ENCODE data around the gene SPEG. TPM values are rescaled to one million over a fixed set of nuclear protein-coding genes. Genes with fewer than 3 reads are reported as not detected.
A peak's percentile ranks its signal among the peaks of the same experiment; 100 is the strongest.

Gene SPEG
- total RNA-seq, 2 donors from 2014 or later = 0.86 TPM; not detected in 1

DNA sequence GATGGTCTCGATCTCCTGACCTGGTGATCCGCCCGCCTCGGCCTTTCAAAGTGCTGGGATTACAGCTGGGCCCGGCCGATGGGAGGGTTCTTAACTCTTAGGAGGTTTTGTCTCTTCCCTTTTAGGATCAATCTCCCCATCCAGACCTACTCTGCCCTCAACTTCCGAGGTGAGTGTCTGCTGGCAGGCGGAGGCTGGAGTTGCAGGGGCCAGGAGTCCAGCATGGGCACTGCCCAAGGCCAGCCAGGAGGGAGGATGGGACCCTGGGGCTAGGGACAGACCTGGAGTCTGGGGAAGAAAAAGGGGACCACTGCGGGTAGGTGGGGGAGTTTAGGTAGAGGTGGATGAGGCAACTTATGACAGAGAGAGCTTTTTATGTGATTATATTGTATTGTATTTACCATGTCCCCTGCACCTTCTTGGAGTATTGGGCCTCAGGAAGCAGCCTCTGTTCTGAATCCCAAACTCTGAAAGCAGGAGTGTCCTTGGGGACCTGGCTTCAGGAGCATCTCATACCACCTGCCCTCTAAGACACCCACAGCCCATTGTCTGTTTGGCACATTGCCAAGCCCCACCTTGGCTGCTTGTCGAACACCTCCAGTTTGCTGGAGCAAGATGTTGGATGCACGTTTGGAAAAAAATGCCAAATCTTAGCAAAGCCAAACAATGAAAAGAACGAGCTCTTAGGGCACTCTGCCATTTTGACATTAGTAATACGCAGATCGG lies 10.8 kb upstream of the SPEG start:
- H3K27me3 Mint-ChIP-seq = peaks cover 14 to 19% of the 10 kb centered on the region in 2 donors

DNA sequence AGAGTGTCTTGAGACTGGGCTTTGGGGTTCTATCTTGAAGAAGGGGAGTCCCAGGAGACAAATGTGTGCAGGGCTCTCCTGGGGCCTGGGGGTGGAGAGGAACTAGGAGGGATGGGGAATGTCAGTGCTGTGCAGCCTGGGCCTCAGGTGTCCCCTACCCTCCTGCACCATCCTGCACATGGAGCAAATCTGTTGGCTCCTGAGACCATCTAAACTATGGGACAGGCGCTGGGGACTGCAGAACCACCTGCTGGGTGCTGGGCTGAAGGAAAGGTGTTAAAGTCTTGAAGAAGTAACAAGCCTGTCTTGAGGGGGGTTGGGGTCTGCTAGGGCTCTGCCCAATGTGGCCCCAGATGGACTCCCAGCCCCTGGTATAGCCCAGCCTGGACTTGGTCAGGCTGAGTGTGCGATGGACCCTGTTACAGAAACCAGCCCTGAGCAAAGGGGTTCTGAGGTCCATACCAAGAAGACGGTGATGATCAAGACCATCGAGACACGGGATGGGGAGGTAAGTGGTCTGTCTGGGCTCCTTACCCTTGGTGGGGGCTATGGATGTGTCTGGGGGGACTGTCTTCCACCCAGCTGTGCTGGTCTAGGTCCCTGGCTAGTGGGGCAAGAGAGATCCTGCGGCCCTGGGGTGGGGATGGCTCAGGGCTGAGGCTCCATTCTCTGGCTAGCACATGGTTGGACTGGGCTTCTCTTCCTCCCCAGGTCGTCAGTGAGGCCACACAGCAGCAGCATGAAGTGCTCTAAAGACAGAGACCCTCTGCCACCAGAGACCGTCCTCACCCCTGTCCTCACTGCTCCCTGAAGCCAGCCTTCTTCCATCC lies 9.2 kb upstream of the SPEG start:
- peak; percentile 44 for DNase-seq (ENCODE audit: low spot score)
- ATAC-seq = peak in 1 of 2 donors; percentile 30
- Mint-ChIP-seq H3K27me3 (peaks cover 5 to 6% of the 10 kb centered on the region in 2 donors), H3K4me1 (ENCODE audit: low read depth in 2 of 2) (no peaks in the 10 kb centered on the region), H3K4me3 (no peak overlapping the region), H3K36me3 (no peaks in the 10 kb centered on the region), H3K9me3 (no peaks in the 10 kb centered on the region), H3K27ac (no peak overlapping the region)

More for the DNA sequence above, 10.8 kb upstream of the SPEG start:
- DNase-seq (ENCODE audit: low spot score) = peak; percentile 22
- H3K4me1 Mint-ChIP-seq (ENCODE audit: low read depth in 2 of 2) = peaks cover 0 to 2% of the 10 kb centered on the region in 2 donors
- H3K4me3 Mint-ChIP-seq = no peak overlapping the region
- H3K36me3 Mint-ChIP-seq = no peaks in the 10 kb centered on the region
- H3K9me3 Mint-ChIP-seq = no peaks in the 10 kb centered on the region
- no peak for ATAC-seq
- H3K27ac Mint-ChIP-seq = no peak overlapping the region

DNA sequence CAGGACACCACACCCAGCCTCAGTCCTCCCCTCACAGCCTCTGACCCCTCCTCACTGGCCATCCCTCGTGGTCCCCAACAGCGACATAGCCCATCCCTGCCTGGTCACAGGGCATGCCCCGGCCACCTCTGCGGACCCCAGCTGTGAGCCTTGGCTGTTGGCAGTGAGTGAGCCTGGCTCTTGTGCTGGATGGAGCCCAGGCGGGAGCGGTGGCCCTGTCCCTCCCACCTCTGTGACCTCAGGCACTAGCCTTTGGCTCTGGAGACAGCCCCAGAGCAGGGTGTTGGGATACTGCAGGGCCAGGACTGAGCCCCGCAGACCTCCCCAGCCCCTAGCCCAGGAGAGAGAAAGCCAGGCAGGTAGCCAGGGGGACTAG lies 8.6 kb upstream of the SPEG start:
- Mint-ChIP-seq H3K4me3 (no peak overlapping the region), H3K27me3 (peaks cover 5 to 6% of the 10 kb centered on the region in 2 donors), H3K27ac (no peak overlapping the region), H3K9me3 (no peaks in the 10 kb centered on the region), H3K36me3 (no peaks in the 10 kb centered on the region), H3K4me1 (ENCODE audit: low read depth in 2 of 2) (no peaks in the 10 kb centered on the region)
- peak in 1 of 2 donors; percentile 34 for ATAC-seq
- DNase-seq (ENCODE audit: low spot score) = no peak

DNA sequence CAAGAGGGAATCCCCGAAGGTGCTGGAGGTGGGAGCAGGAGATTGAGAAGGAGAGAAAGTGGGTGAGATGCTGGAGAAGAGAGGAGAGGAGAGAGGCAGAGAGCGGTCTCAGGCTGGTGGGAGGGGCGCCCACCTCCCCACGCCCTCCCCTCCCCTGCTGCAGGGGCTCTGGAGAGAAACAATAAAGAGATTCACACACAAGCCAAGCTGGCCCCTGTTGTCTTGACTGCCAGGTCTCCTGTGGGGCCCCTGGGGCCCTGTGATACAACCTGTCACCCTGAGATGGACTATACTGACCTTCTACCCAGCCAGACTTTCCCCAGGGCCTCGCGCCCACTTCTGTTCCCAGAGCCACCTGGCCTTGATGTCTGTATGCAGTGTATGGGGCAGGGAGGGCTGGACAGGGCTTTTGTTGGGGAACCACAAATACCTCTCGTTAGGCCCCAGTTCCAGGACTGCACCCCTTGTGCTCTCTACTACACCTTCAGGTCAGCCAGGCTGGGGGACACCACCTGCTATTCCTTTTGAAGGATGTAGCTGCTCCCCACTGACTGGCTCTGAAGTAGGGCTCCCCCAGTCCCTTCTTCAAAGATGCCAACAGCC lies 8.0 kb upstream of the SPEG start:
- Mint-ChIP-seq H3K4me1 (ENCODE audit: low read depth in 2 of 2) (no peaks in the 10 kb centered on the region), H3K9me3 (no peaks in the 10 kb centered on the region), H3K27me3 (peaks cover 5 to 12% of the 10 kb centered on the region in 2 donors), H3K27ac (no peak overlapping the region), H3K36me3 (no peaks in the 10 kb centered on the region), H3K4me3 (no peak overlapping the region)
- ATAC-seq (no peak), DNase-seq (ENCODE audit: low spot score) (no peak)

DNA sequence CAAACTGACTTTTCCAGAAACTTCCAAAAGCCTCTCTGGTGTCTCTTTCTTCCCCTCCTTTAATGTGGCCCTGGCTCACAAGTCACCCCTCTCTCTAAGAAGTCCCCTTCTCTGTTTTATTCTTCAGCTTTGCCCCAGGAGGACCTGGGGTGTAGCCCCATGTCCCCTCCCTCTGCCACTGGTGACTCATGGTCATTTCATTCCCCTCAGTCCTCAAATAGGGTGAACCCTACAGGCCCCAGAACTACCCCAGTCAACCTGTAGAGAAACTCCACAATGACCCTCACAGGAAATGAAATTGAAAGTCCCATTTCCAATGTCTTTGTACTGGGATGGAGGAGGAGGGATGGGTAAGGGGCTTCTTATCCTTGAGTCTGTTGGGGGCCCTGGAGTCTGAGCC lies 6.2 kb upstream of the SPEG start:
- H3K27me3 Mint-ChIP-seq = peaks cover 14 to 20% of the 10 kb centered on the region in 2 donors
- H3K4me1 Mint-ChIP-seq (ENCODE audit: low read depth in 2 of 2) = no peaks in the 10 kb centered on the region
- no peaks in the 10 kb centered on the region for H3K36me3 Mint-ChIP-seq
- H3K4me3 Mint-ChIP-seq = no peak overlapping the region
- no peak overlapping the region for H3K27ac Mint-ChIP-seq
- H3K9me3 Mint-ChIP-seq = no peaks in the 10 kb centered on the region
- no peak for ATAC-seq
- peak; percentile 6 for DNase-seq (ENCODE audit: low spot score)

DNA sequence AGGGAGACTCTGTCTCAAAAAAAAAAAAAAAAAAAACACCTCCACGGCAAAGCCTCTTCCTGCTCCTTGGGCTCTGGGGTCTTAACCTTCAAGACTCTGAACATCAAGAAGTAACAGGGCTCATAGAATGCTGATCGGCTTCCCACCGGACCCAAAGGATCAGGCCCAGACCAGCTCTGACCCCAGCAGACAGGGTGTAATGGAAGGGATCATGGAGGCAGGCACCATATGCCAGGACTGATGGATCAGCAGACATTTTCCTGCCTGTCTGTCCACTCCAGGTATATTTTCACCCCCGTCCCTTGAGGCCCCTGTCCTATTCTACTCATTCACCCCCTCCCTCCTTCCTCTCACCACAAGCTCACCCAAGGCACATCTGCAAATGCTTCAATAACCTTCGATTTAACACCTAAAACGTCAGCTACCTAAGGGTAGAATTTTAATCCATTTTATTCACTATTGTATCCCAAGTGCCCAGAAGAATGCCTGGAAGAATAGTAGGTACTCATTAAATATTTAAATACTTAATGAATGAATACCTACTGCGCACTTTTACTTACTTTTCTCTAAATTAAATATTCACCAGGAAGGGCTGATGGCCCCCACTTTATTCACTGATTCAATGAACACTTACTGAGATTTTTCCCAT lies 4.6 kb upstream of the SPEG start:
- Mint-ChIP-seq H3K27me3 (peaks cover 20 to 22% of the 10 kb centered on the region in 2 donors), H3K27ac (no peak overlapping the region), H3K9me3 (no peaks in the 10 kb centered on the region), H3K4me3 (no peak overlapping the region), H3K4me1 (ENCODE audit: low read depth in 2 of 2) (no peaks in the 10 kb centered on the region), H3K36me3 (no peaks in the 10 kb centered on the region)
- DNase-seq (ENCODE audit: low spot score) (peak; percentile 6), ATAC-seq (no peak)

DNA sequence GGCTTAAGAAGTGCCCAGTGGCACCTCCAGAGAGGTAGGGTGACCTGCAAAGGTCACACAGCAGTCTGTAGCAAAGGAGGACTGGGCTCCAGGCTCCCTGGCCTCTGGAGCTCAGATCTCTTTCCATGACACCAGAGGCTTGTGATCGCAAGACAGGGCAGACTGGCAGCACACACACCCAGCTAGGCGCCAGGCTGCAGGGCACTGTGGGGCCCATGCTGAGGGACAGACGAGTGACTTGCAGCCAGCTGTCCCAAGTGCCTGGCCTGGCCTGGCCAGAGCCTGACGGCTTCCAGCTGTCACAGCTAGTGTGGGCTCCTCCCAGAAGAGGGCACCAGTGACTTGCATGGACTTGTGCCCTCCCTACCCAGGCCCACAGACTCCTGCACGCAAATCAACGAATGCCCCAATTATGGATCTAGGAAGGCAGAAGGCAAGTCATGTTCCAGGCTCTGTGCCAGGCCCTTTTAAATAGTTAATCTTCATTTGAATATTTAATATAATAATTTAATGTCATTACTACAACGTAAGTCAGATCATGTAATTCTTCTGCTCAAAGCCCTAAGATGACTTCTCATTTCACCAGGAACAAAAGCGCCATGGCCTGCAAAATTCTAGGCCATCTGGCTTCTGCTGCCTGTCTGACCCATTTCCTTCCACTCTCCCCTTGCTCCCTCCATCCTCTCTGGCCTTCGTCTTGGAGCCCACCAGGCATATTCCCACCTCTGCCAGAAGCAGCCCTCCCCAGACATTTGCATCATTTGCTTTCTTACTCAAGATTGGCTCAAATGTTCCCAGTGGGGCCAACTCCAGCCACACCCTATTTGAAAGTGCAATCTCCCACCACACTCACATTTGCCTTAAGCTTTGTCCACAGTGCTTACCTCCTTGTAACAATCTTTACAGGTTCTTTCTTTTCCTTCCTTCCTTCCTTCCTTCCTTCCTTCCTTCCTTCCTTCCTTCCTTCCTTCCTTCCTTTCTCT lies 3.7 kb upstream of the SPEG start:
- no peak overlapping the region for H3K27ac Mint-ChIP-seq
- H3K36me3 Mint-ChIP-seq = no peaks in the 10 kb centered on the region
- H3K27me3 Mint-ChIP-seq = peaks cover 22 to 26% of the 10 kb centered on the region in 2 donors
- H3K4me3 Mint-ChIP-seq = no peak overlapping the region
- peak; percentile 42 for DNase-seq (ENCODE audit: low spot score)
- peak in 1 of 2 donors; percentile 47 for ATAC-seq
- H3K9me3 Mint-ChIP-seq = no peaks in the 10 kb centered on the region
- H3K4me1 Mint-ChIP-seq (ENCODE audit: low read depth in 2 of 2) = no peaks in the 10 kb centered on the region

DNA sequence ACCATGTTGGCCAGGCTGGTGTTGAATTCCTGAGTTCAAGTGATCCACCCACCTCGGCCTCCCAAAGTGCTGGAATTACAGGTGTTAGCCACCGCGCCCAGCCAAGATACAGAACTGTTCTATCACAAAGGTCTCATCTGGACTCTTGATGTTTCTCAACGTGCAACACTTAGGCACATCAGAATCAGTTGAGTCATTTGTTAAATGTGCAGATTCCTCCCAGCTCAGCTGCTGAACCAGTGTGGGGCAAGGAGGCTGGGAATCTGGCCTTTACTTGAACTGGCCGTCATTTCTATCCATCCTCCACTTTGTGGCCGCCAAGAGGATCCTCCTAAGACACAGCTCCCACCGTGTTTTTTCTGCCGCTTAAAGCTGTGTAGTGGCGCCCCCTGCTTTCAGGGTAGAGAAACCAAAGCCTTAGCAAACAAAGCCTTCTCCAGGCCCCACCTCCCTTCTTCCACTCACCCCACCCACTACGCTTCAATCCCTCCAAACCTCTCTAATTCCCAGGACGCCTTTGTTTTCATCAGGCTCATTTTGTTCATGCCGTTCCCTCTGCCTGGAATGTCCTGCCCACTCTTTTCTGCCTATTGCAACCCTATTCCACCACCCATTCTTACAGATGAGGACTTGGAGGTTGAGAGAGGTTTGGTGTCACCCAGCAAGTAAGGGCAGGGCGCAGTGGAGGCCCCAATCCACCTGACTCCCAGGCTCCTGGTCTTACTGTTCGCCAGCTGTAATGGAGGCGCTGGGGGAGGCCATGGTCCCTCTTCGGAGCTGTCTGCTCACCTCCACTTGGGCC lies 776 bp upstream of the SPEG start:
- H3K4me3 Mint-ChIP-seq = no peak overlapping the region
- DNase-seq (ENCODE audit: low spot score) (no peak), ATAC-seq (no peak)
- no peaks in the 10 kb centered on the region for H3K4me1 Mint-ChIP-seq (ENCODE audit: low read depth in 2 of 2)
- H3K36me3 Mint-ChIP-seq = no peaks in the 10 kb centered on the region
- H3K9me3 Mint-ChIP-seq = no peaks in the 10 kb centered on the region
- H3K27me3 Mint-ChIP-seq = peaks cover 22 to 25% of the 10 kb centered on the region in 2 donors
- H3K27ac Mint-ChIP-seq = no peak overlapping the region

DNA sequence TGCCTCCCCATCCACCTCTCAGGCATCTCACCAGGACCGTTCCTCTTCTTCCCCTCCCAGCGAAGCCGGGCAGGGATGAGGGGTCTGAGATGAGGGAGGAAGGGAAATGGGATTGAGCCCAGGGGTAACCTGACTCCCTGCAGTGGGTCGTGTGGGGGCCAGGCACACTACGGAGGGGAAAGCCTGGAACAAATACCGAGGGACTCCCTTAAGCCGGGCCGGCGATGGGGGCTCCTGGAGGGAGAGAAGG lies 250 bp upstream of the SPEG start:
- Mint-ChIP-seq H3K27ac (no peak overlapping the region), H3K27me3 (peaks cover 22 to 25% of the 10 kb centered on the region in 2 donors), H3K36me3 (no peaks in the 10 kb centered on the region), H3K9me3 (no peaks in the 10 kb centered on the region), H3K4me1 (ENCODE audit: low read depth in 2 of 2) (no peaks in the 10 kb centered on the region), H3K4me3 (no peak overlapping the region)
- ATAC-seq (no peak), DNase-seq (ENCODE audit: low spot score) (no peak)

DNA sequence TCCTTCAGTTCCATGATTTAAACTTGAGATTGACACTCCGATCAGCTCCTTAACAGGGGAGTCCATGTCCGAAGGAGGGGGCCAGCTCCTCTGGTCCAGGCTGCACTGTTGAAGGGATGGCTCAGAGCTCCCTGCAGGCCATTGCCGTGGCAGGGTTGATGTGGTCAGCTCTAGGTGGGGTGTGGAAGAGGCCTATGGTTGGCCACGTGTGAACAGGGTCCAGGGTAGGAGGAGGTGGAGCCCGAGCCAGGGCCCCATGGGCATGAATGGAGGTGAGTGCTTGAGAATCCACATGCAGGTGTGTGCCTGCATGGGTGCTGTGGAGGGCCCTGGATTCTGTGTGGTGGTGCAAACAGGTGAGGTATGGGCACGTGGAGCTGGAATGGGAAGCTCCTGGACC lies 1.1 kb downstream of the SPEG start:
- H3K27me3 Mint-ChIP-seq = peaks cover 24 to 30% of the 10 kb centered on the region in 2 donors
- H3K36me3 Mint-ChIP-seq = no peaks in the 10 kb centered on the region
- no peak overlapping the region for H3K27ac Mint-ChIP-seq
- H3K4me1 Mint-ChIP-seq (ENCODE audit: low read depth in 2 of 2) = peaks cover under 1 to 2% of the 10 kb centered on the region in 2 donors
- ATAC-seq = no peak
- no peak for DNase-seq (ENCODE audit: low spot score)
- H3K9me3 Mint-ChIP-seq = no peaks in the 10 kb centered on the region
- no peak overlapping the region for H3K4me3 Mint-ChIP-seq

DNA sequence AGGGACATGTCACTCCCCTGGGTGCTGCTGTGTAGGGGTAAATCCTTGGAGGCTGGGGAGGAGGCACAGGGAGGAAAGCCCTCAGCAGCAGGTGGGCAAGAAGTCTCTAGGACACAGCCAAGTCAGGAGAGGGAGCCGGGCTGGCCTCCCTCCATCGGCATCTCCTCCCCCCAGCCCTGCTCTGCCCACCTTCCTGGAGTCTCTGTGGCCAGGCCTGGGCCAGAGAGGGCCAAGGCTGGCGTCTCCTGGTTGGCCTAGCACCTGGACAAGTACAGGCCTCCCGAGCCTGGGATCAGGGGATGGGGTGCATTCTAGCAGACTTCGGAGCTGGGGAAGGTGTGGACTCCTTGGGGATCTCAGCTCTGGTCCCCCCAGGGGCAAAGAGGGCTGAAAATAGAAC lies 1.8 kb downstream of the SPEG start:
- Mint-ChIP-seq H3K36me3 (no peaks in the 10 kb centered on the region), H3K27ac (no peak overlapping the region), H3K4me1 (ENCODE audit: low read depth in 2 of 2) (peaks cover 7 to 8% of the 10 kb centered on the region in 2 donors), H3K27me3 (peaks cover 26 to 38% of the 10 kb centered on the region in 2 donors), H3K4me3 (no peak overlapping the region), H3K9me3 (no peaks in the 10 kb centered on the region)
- ATAC-seq = no peak
- DNase-seq (ENCODE audit: low spot score) = no peak

DNA sequence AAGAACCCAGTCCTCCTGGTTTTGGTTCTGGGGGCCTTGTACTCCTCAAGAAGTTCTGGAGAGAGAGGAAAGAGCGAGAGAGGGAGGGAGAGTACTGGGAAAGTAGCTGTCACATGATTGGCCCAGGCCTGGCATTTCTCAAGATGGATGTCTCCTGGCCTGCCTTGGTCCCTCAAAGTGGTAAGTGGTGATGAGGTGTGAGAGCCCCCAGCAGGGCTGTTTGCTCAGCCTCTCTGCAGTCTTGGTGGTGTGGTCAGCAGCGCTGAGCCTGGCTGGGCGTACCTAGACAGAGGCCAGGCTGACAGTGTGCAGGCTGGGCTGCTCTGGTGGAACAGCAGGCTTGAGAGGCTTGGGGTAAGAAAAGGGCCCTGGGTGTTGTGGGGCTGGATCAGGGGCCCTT lies 2.5 kb downstream of the SPEG start:
- Mint-ChIP-seq H3K27me3 (peaks cover 23 to 37% of the 10 kb centered on the region in 2 donors), H3K4me3 (no peak overlapping the region), H3K4me1 (ENCODE audit: low read depth in 2 of 2) (peaks cover 7 to 8% of the 10 kb centered on the region in 2 donors), H3K36me3 (no peaks in the 10 kb centered on the region), H3K9me3 (no peaks in the 10 kb centered on the region), H3K27ac (no peak overlapping the region)
- ATAC-seq (peak in 1 of 2 donors; percentile 15), DNase-seq (ENCODE audit: low spot score) (no peak)

Measured in natural killer cell treated with Interleukin-12 subunit alpha and Interleukin-12 subunit beta and Interleukin-15 and Interleukin-18, amount 100 ng/mL, for 72 hours (primary cell).